ENCODE data around the gene CAPN15. TPM values are rescaled to one million over a fixed set of nuclear protein-coding genes. Genes with fewer than 3 reads are reported as not detected.

CAPN15 gene
- total and polyA plus RNA-seq, 2 of the 4 experiments (the other 2 are of a cell fraction) = 9.3 to 24.3 TPM

GRCh38 chr16:569445-570254 lies 42.1 kb downstream of the CAPN15 start, which contains the start of gene PIGQ:
Gene PIGQ, plus strand, starts transcription at chr16:569968. Its CDS starts 4,107 bp downstream, at chr16:574075.
- H3K4me3 ChIP-seq (ENCODE audit: insufficient read depth, low read depth, low read length) = peak within 1 kb of the TSS; percentile 93
- DNase-seq = peak; percentile 35
- peak within 1 kb of the TSS; percentile 95; the same call in 1 of the 2 replicates for H3K18ac ChIP-seq (ENCODE audit: low read depth, low read length)
- peak within 1 kb of the TSS; percentile 93 for H2AK9ac ChIP-seq (replicated peaks; ENCODE audit: low read depth, low read length, poor library complexity)
- H3K9me1 ChIP-seq (ENCODE audit: insufficient read depth, low read length) = peaks cover 4% of the 10 kb centered on the region; the same call in 1 of the 2 replicates
- no peaks in the 10 kb centered on the region for H3K9me3 ChIP-seq (ENCODE audit: control insufficient read depth, insufficient read depth, low read length)
- POLR2A ChIA-PET (ENCODE audit: unreplicated experiment) = no interaction called here
- peaks cover 8% of the 10 kb centered on the region for H4K20me1 ChIP-seq (ENCODE audit: insufficient read depth, low read length)
- H3K56ac ChIP-seq (ENCODE audit: extremely low read depth, insufficient read depth, low read length) = peak within 1 kb of the TSS; percentile 71; the same call in 1 of the 2 replicates
- H4K8ac ChIP-seq (ENCODE audit: low read depth in 2 of 2, low read length in 2 of 2) = peak within 1 kb of the TSS; percentile 92 to 99
- H3K9ac ChIP-seq (ENCODE audit: low read depth, low read length) = peak within 1 kb of the TSS; percentile 97
- in situ Hi-C loops (cut with MboI; ENCODE audit: low sequenced_read_pairs) = no loop called here
- H3K36me3 ChIP-seq (ENCODE audit: control insufficient read depth, insufficient read depth, low read length) = peaks cover 8% of the 10 kb centered on the region; the same call in 1 of the 2 replicates
- 1% methylated on average over 43 of the region's 87 CpGs; no CpG with 5 or more reads in 1 of the 2 experiments for WGBS, 2 experiments (ENCODE audit: extremely low coverage in 2 of 2, insufficient read length in 1 of 2)
- no peak within 1 kb of the TSS for H2BK20ac ChIP-seq (ENCODE audit: low read depth, low read length)
- H4K91ac ChIP-seq (ENCODE audit: insufficient read depth, low read depth, low read length) = peak within 1 kb of the TSS; percentile 84
- no peak within 1 kb of the TSS for H2BK15ac ChIP-seq (ENCODE audit: low read depth, low read length)
- H3K4ac ChIP-seq (ENCODE audit: low read depth, low read length) = peak within 1 kb of the TSS; percentile 93
- TF ChIP-seq SMC3 (IDR thresholded peaks at IDR 0.05; ENCODE audit: low read depth, low read length) (no peak), MAFK (IDR thresholded peaks at IDR 0.05; ENCODE audit: low read depth, low read length) (no peak), MAZ (IDR thresholded peaks at IDR 0.05; ENCODE audit: borderline replicate concordance, low read depth, low read length) (no peak), CEBPB (IDR thresholded peaks at IDR 0.05; ENCODE audit: low read depth, low read length) (no peak), RCOR1 (IDR thresholded peaks at IDR 0.05; ENCODE audit: insufficient replicate concordance, low read length) (no peak), RFX5 (IDR thresholded peaks at IDR 0.05; ENCODE audit: low read depth, low read length) (no peak), POLR2A (IDR thresholded peaks at IDR 0.05; ENCODE audit: low read depth, low read length) (no peak; the same call in 1 of the 2 replicates)
- H3K27me3 ChIP-seq (ENCODE audit: control insufficient read depth, insufficient read depth, low read length) = no peaks in the 10 kb centered on the region
- H2BK5ac ChIP-seq (ENCODE audit: low read depth, low read length, poor library complexity, severe bottlenecking) = peak within 1 kb of the TSS; percentile 95
- peak within 1 kb of the TSS; percentile 82 for H3K4me2 ChIP-seq (ENCODE audit: low read depth, low read length)
- H2BK120ac ChIP-seq (ENCODE audit: low read depth, low read length) = peak within 1 kb of the TSS; percentile 88
- CTCF ChIA-PET = no interaction called here
- intact Hi-C loops (cut with micrococcal nuclease) = no loop called here
- H3K79me1 ChIP-seq (ENCODE audit: low read depth in 1 of 2, low read length in 2 of 2) = peaks cover 3 to 27% of the 10 kb centered on the region in 2 experiments; a peak in 2 of 4 replicates
- H3K27ac ChIP-seq (ENCODE audit: insufficient read depth, low read length) = peak within 1 kb of the TSS; percentile 97
- H3K14ac ChIP-seq (replicated peaks; ENCODE audit: low read depth, low read length) = peak within 1 kb of the TSS; percentile 92
- H4K5ac ChIP-seq (ENCODE audit: low read depth, low read length) = peak within 1 kb of the TSS; percentile 99
- peaks cover 23% of the 10 kb centered on the region for H3K4me1 ChIP-seq (ENCODE audit: control insufficient read depth, insufficient read depth, low read length)
- peak within 1 kb of the TSS; percentile 54; the same call in 1 of the 2 replicates for H2AK5ac ChIP-seq (ENCODE audit: low read depth, low read length)
- ATAC-seq (ENCODE audit: low read depth) = peak; percentile 84
- BruUV-seq (replicated peaks) = no TSS peak
- peak within 1 kb of the TSS; percentile 99 for H3K23ac ChIP-seq (ENCODE audit: low read depth, low read length)
- dilution Hi-C loops (cut with HindIII; ENCODE audit: low sequenced_read_pairs, unreplicated experiment) = no loop called here
- peak within 1 kb of the TSS; percentile 97 for H2AFZ ChIP-seq (replicated peaks; ENCODE audit: low read length, poor library complexity)

Data from IMR-90 (cell line).